Measurements from ENCODE around the gene DDHD1. TPM values are rescaled to one million over a fixed set of nuclear protein-coding genes. Genes with fewer than 3 reads are reported as not detected.

Gene DDHD1
- total RNA-seq, 4 donors from 2014 or later: 9.7 to 19.4 (median 14.6) TPM

DNA sequence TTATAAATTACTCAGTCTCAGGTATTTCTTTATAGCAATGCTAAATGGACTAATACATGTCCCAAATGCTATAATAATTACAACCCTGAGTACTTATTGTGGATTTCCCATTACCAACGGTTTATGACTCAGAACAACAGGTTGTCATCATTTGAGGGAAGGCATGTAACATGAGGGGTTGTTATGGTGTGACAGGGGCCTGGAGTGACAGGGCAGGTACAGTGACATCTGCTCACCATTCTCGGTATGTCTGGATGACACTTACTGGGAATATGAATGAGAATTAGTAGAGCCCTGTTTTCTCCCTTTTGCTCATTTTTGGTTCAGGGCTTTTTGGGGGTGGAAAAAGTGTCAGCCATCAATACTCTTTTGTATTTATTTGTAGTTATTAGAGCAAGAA, 166.1 kb downstream of the DDHD1 start:
- no peak overlapping the region for H3K4me3 ChIP-seq (ENCODE audit: low read depth, poor library complexity, severe bottlenecking)
- TF ChIP-seq POLR2A (IDR thresholded peaks at IDR 0.05): no peak
- TF ChIP-seq, protein P1, sequence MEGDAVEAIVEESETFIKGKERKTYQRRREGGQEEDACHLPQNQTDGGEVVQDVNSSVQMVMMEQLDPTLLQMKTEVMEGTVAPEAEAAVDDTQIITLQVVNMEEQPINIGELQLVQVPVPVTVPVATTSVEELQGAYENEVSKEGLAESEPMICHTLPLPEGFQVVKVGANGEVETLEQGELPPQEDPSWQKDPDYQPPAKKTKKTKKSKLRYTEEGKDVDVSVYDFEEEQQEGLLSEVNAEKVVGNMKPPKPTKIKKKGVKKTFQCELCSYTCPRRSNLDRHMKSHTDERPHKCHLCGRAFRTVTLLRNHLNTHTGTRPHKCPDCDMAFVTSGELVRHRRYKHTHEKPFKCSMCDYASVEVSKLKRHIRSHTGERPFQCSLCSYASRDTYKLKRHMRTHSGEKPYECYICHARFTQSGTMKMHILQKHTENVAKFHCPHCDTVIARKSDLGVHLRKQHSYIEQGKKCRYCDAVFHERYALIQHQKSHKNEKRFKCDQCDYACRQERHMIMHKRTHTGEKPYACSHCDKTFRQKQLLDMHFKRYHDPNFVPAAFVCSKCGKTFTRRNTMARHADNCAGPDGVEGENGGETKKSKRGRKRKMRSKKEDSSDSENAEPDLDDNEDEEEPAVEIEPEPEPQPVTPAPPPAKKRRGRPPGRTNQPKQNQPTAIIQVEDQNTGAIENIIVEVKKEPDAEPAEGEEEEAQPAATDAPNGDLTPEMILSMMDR (IDR thresholded peaks at IDR 0.05): no peak
- intact Hi-C loops (cut with DNase I; ENCODE audit: low total_unique reads): no loop called here
- 68 to 84% methylated on average over 2 of the region's 2 CpGs for WGBS, 2 donors
- DNase-seq (ENCODE audit: low spot score in 2 of 2): no peak

Other genes with a start within 250 kb of the DDHD1 start
- gene FERMT2, start 202.3 kb downstream of the DDHD1 start, total RNA-seq: 10 to 100 TPM in 3 of 4 donors, 1 to 10 TPM in 1; 8.4 to 27.0 (median 15.1) TPM

Measured in lower leg skin (tissue), 4 donors.